ENCODE data around the gene MTM1. TPM values are rescaled to one million over a fixed set of nuclear protein-coding genes. Genes with fewer than 3 reads are reported as not detected.
A peak's percentile ranks its signal among the peaks of the same experiment; 100 is the strongest.

Gene MTM1
- total RNA-seq, 1 experiment from 2014 or later: 15.8 TPM

GRCh38 chrX:150599226-150599625 is 30.8 kb downstream of the MTM1 start:
- Histone ChIP-seq H3K27me3 (ENCODE audit: low read length) (no peaks in the 10 kb centered on the region), H3K4me1 (ENCODE audit: low read length) (peaks cover 15% of the 10 kb centered on the region), H3K9ac (ENCODE audit: low read length) (no peak overlapping the region), H3K9me2 (replicated peaks; ENCODE audit: insufficient read depth, low read length) (no peaks in the 10 kb centered on the region), H3K4me3 (ENCODE audit: low read length) (no peak overlapping the region), H3K9me3 (ENCODE audit: low read length) (no peaks in the 10 kb centered on the region), H3K79me2 (ENCODE audit: low read length) (no peaks in the 10 kb centered on the region), H3K4me2 (ENCODE audit: low read depth, low read length, poor library complexity, severe bottlenecking) (no peak overlapping the region), H4K20me1 (ENCODE audit: insufficient read depth, low read depth, low read length) (no peaks in the 10 kb centered on the region), H3K27ac (ENCODE audit: low read length) (no peak overlapping the region), H2AFZ (ENCODE audit: low read length) (no peak overlapping the region), H3K36me3 (ENCODE audit: insufficient read depth, low read length) (no peaks in the 10 kb centered on the region)
- no peak for DNase-seq

GRCh38 chrX:150602296-150602695 is 33.9 kb downstream of the MTM1 start:
- no peak overlapping the region for H3K4me3 ChIP-seq (ENCODE audit: low read length)
- H3K36me3 ChIP-seq (ENCODE audit: insufficient read depth, low read length): no peaks in the 10 kb centered on the region
- DNase-seq: no peak
- no peak overlapping the region for H3K27ac ChIP-seq (ENCODE audit: low read length)
- no peaks in the 10 kb centered on the region for H3K9me2 ChIP-seq (replicated peaks; ENCODE audit: insufficient read depth, low read length)
- no peaks in the 10 kb centered on the region for H3K79me2 ChIP-seq (ENCODE audit: low read length)
- H3K4me2 ChIP-seq (ENCODE audit: low read depth, low read length, poor library complexity, severe bottlenecking): no peak overlapping the region
- H2AFZ ChIP-seq (ENCODE audit: low read length): no peak overlapping the region
- H3K27me3 ChIP-seq (ENCODE audit: low read length): no peaks in the 10 kb centered on the region
- H3K9me3 ChIP-seq (ENCODE audit: low read length): no peaks in the 10 kb centered on the region
- no peaks in the 10 kb centered on the region for H3K4me1 ChIP-seq (ENCODE audit: low read length)
- H4K20me1 ChIP-seq (ENCODE audit: insufficient read depth, low read depth, low read length): no peaks in the 10 kb centered on the region
- H3K9ac ChIP-seq (ENCODE audit: low read length): no peak overlapping the region

- Histone ChIP-seq H3K79me2 (ENCODE audit: low read length) (no peaks in the 10 kb centered on the region), H2AFZ (ENCODE audit: low read length) (no peak overlapping the region), H3K27me3 (ENCODE audit: low read length) (no peaks in the 10 kb centered on the region), H3K4me1 (ENCODE audit: low read length) (no peaks in the 10 kb centered on the region), H4K20me1 (ENCODE audit: insufficient read depth, low read depth, low read length) (no peaks in the 10 kb centered on the region), H3K27ac (ENCODE audit: low read length) (no peak overlapping the region), H3K36me3 (ENCODE audit: insufficient read depth, low read length) (no peaks in the 10 kb centered on the region), H3K9me2 (replicated peaks; ENCODE audit: insufficient read depth, low read length) (no peaks in the 10 kb centered on the region), H3K9me3 (ENCODE audit: low read length) (no peaks in the 10 kb centered on the region), H3K9ac (ENCODE audit: low read length) (no peak overlapping the region), H3K4me2 (ENCODE audit: low read depth, low read length, poor library complexity, severe bottlenecking) (no peak overlapping the region), H3K4me3 (ENCODE audit: low read length) (no peak overlapping the region)
- DNase-seq: no peak
Measured at GRCh38 chrX:150602743-150603142, 34.3 kb downstream of the MTM1 start.

- Histone ChIP-seq H3K36me3 (ENCODE audit: insufficient read depth, low read length) (no peaks in the 10 kb centered on the region), H3K9ac (ENCODE audit: low read length) (no peak overlapping the region), H3K27ac (ENCODE audit: low read length) (no peak overlapping the region), H3K4me3 (ENCODE audit: low read length) (no peak overlapping the region), H3K4me2 (ENCODE audit: low read depth, low read length, poor library complexity, severe bottlenecking) (no peak overlapping the region), H3K79me2 (ENCODE audit: low read length) (no peaks in the 10 kb centered on the region), H3K9me2 (replicated peaks; ENCODE audit: insufficient read depth, low read length) (no peaks in the 10 kb centered on the region), H3K27me3 (ENCODE audit: low read length) (no peaks in the 10 kb centered on the region), H4K20me1 (ENCODE audit: insufficient read depth, low read depth, low read length) (no peaks in the 10 kb centered on the region), H3K9me3 (ENCODE audit: low read length) (no peaks in the 10 kb centered on the region), H2AFZ (ENCODE audit: low read length) (no peak overlapping the region), H3K4me1 (ENCODE audit: low read length) (no peaks in the 10 kb centered on the region)
- DNase-seq: no peak
Measured at GRCh38 chrX:150605603-150606002, 37.2 kb downstream of the MTM1 start.

- Histone ChIP-seq H3K79me2 (ENCODE audit: low read length) (no peaks in the 10 kb centered on the region), H3K4me3 (ENCODE audit: low read length) (no peak overlapping the region), H3K27ac (ENCODE audit: low read length) (no peak overlapping the region), H3K9me3 (ENCODE audit: low read length) (no peaks in the 10 kb centered on the region), H3K9me2 (replicated peaks; ENCODE audit: insufficient read depth, low read length) (no peaks in the 10 kb centered on the region), H3K9ac (ENCODE audit: low read length) (no peak overlapping the region), H4K20me1 (ENCODE audit: insufficient read depth, low read depth, low read length) (no peaks in the 10 kb centered on the region), H3K4me2 (ENCODE audit: low read depth, low read length, poor library complexity, severe bottlenecking) (no peak overlapping the region), H3K27me3 (ENCODE audit: low read length) (no peaks in the 10 kb centered on the region), H3K36me3 (ENCODE audit: insufficient read depth, low read length) (no peaks in the 10 kb centered on the region), H3K4me1 (ENCODE audit: low read length) (no peaks in the 10 kb centered on the region), H2AFZ (ENCODE audit: low read length) (no peak overlapping the region)
- DNase-seq: no peak
Measured at GRCh38 chrX:150607201-150607600, 38.8 kb downstream of the MTM1 start.

- no peak overlapping the region for H3K9ac ChIP-seq (ENCODE audit: low read length)
- DNase-seq: no peak
- no peak overlapping the region for H3K4me3 ChIP-seq (ENCODE audit: low read length)
Measured at GRCh38 chrX:150610043-150610442, 41.6 kb downstream of the MTM1 start.

GRCh38 chrX:150610446-150610845 is 42.0 kb downstream of the MTM1 start:
- Histone ChIP-seq H3K36me3 (ENCODE audit: insufficient read depth, low read length) (no peaks in the 10 kb centered on the region), H3K9me3 (ENCODE audit: low read length) (no peaks in the 10 kb centered on the region), H2AFZ (ENCODE audit: low read length) (no peak overlapping the region), H4K20me1 (ENCODE audit: insufficient read depth, low read depth, low read length) (no peaks in the 10 kb centered on the region), H3K9me2 (replicated peaks; ENCODE audit: insufficient read depth, low read length) (no peaks in the 10 kb centered on the region), H3K27me3 (ENCODE audit: low read length) (no peaks in the 10 kb centered on the region), H3K9ac (ENCODE audit: low read length) (no peak overlapping the region), H3K4me2 (ENCODE audit: low read depth, low read length, poor library complexity, severe bottlenecking) (no peak overlapping the region), H3K4me3 (ENCODE audit: low read length) (no peak overlapping the region), H3K4me1 (ENCODE audit: low read length) (no peaks in the 10 kb centered on the region), H3K79me2 (ENCODE audit: low read length) (no peaks in the 10 kb centered on the region), H3K27ac (ENCODE audit: low read length) (no peak overlapping the region)
- DNase-seq: no peak

More at GRCh38 chrX:150610043-150610442, 41.6 kb downstream of the MTM1 start:
- H3K9me3 ChIP-seq (ENCODE audit: low read length): no peaks in the 10 kb centered on the region
- no peaks in the 10 kb centered on the region for H3K4me1 ChIP-seq (ENCODE audit: low read length)
- H4K20me1 ChIP-seq (ENCODE audit: insufficient read depth, low read depth, low read length): no peaks in the 10 kb centered on the region
- H2AFZ ChIP-seq (ENCODE audit: low read length): no peak overlapping the region
- no peaks in the 10 kb centered on the region for H3K79me2 ChIP-seq (ENCODE audit: low read length)
- H3K27me3 ChIP-seq (ENCODE audit: low read length): no peaks in the 10 kb centered on the region
- no peaks in the 10 kb centered on the region for H3K36me3 ChIP-seq (ENCODE audit: insufficient read depth, low read length)
- no peak overlapping the region for H3K4me2 ChIP-seq (ENCODE audit: low read depth, low read length, poor library complexity, severe bottlenecking)
- H3K9me2 ChIP-seq (replicated peaks; ENCODE audit: insufficient read depth, low read length): no peaks in the 10 kb centered on the region
- H3K27ac ChIP-seq (ENCODE audit: low read length): no peak overlapping the region

- no peaks in the 10 kb centered on the region for H3K9me2 ChIP-seq (replicated peaks; ENCODE audit: insufficient read depth, low read length)
- no peaks in the 10 kb centered on the region for H3K79me2 ChIP-seq (ENCODE audit: low read length)
- H3K27ac ChIP-seq (ENCODE audit: low read length): peak overlapping the region; percentile 32; the same call in 1 of the 2 replicates
- no peaks in the 10 kb centered on the region for H3K27me3 ChIP-seq (ENCODE audit: low read length)
- H4K20me1 ChIP-seq (ENCODE audit: insufficient read depth, low read depth, low read length): no peaks in the 10 kb centered on the region
- H3K4me3 ChIP-seq (ENCODE audit: low read length): no peak overlapping the region
- no peaks in the 10 kb centered on the region for H3K9me3 ChIP-seq (ENCODE audit: low read length)
- H3K4me2 ChIP-seq (ENCODE audit: low read depth, low read length, poor library complexity, severe bottlenecking): no peak overlapping the region
- peaks cover 15% of the 10 kb centered on the region for H3K4me1 ChIP-seq (ENCODE audit: low read length)
- DNase-seq: no peak
- no peak overlapping the region for H2AFZ ChIP-seq (ENCODE audit: low read length)
- H3K36me3 ChIP-seq (ENCODE audit: insufficient read depth, low read length): no peaks in the 10 kb centered on the region
- no peak overlapping the region for H3K9ac ChIP-seq (ENCODE audit: low read length)
Measured at GRCh38 chrX:150615356-150615755, 46.9 kb downstream of the MTM1 start.

All from Karpas-422 (cell line).